Tibial nerve (tissue), 4 donors: ENCODE data around the gene ZNF513. TPM values are rescaled to one million over a fixed set of nuclear protein-coding genes. Genes with fewer than 3 reads are reported as not detected.

Source experiments
- DNase-seq, 2 donors: peaks; one replicate each; pipeline ENCODE4 v3.0.0-alpha.2; 2019; ENCODE audit warnings: low spot score in 2 of 2
- H3K27ac ChIP-seq, 4 donors: fragments of 200-600 bp; sonication (generic) in 3 of 4; one replicate each; pipeline ENCODE4 v1.5.1; 2017 to 2019; ENCODE audit warnings: mild to moderate bottlenecking in 1 of 4
- H3K27me3 ChIP-seq, 2 donors: fragments of 200-600 bp; sonication (generic) in 1 of 2; one replicate each; pipeline versions ENCODE4 v1.5.1 to v1.6.0; 2017 to 2019
- H3K36me3 ChIP-seq, 3 donors: fragments of 200-600 bp; sonication (generic); one replicate each; pipeline ENCODE4 v1.5.1; 2018 to 2019
- H3K4me1 ChIP-seq, 4 donors: fragments of 200-600 bp; sonication (generic) in 3 of 4; one replicate each; pipeline ENCODE4 v1.5.1; 2017 to 2019
- H3K4me3 ChIP-seq, 4 donors: fragments of 200-600 bp; sonication (generic) in 3 of 4; one replicate each; pipeline ENCODE4 v1.5.1; 2017 to 2019; ENCODE audit warnings: mild to moderate bottlenecking in 1 of 4, moderate library complexity in 1 of 4
- H3K9me3 ChIP-seq, 4 donors: fragments of 200-600 bp; sonication (generic) in 3 of 4; one replicate each; pipeline ENCODE4 v1.5.1; 2017 to 2019
- EP300 ChIP-seq, 2 donors: sonication (generic); formaldehyde crosslinking; IDR thresholded peaks; one replicate each; pipeline ENCODE4 v1.6.1; 2017; ENCODE audit warnings: antibody characterized with exemption in 2 of 2, mild to moderate bottlenecking in 1 of 2
- POLR2A ChIP-seq, 2 donors: fragments of 450-650 bp; IDR thresholded peaks; one replicate each; pipeline ENCODE4 v1.6.1; 2017; ENCODE audit warnings: antibody characterized with exemption in 2 of 2, mild to moderate bottlenecking in 2 of 2, moderate library complexity in 2 of 2
- WGBS, 2 donors: methylation state at CpG; one replicate each; pipeline ENCODE4 v1.1.5; 2018; 5-methylcytosine and 5-hydroxymethylcytosine counted together
- total RNA-seq, 4 donors: library from RNA; depleted of rRNA; stranded (reverse); fragments of >200 nt; gene quantifications; one replicate each; pipeline ENCODE4 v1.1.0, GENCODE V29; 2016
- TF ChIP-seq, protein P1 (sequence below), 5 experiments: fragments of 200-600 bp in 3 of 5; fragments of 450-650 bp in 2 of 5; sonication (generic) in 3 of 5; IDR thresholded peaks; one replicate each; pipeline ENCODE4 v1.5.1; 2016 to 2019; ENCODE audit warnings: antibody characterized with exemption in 5 of 5, mild to moderate bottlenecking in 3 of 5, moderate library complexity in 2 of 5

Gene ZNF513
- total RNA-seq, 4 donors from 2014 or later, result 12.9 to 16.8 (median 14.4) TPM

DNA sequence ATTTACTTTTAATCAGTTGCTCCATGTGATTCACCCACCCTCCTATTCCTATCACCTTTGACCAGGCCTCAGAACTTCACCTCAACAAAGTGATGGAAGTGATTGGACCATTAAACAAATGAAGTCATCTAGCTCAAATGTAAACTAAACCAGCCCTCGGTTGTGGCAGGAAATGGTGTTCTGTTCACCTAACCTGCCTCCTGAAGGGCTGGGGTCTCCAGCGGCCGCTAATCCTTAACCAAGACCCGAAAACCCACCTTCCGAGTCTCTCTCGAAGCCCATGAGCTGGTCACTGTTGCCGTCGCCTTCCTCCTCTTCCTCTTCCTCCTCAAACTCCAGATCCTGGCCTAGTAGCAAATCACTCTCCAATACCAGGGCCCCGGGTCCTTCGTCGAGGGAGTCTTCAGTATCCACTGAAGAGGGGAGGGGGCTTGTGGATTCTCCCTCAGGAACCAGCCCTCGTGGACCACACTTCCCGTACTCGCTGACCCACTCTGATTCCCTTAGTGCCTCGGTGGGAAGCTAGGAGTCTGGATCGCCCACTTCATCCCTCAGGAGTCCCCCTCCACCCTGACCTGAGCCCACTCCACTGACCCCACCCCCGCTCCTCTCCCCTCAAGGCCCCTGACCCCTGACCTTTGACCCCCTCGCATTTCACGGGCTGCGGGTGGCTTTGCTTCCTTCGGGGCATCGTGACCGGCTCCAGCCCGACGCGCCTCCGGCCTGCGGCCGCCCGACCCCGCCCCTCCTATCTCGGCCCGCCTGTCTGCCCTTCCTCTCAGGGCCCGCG lies 503 bp downstream of the ZNF513 start:
- TF ChIP-seq EP300 (IDR thresholded peaks at IDR 0.05) (no peak), POLR2A (IDR thresholded peaks at IDR 0.05) (no peak)
- TF ChIP-seq, protein P1, sequence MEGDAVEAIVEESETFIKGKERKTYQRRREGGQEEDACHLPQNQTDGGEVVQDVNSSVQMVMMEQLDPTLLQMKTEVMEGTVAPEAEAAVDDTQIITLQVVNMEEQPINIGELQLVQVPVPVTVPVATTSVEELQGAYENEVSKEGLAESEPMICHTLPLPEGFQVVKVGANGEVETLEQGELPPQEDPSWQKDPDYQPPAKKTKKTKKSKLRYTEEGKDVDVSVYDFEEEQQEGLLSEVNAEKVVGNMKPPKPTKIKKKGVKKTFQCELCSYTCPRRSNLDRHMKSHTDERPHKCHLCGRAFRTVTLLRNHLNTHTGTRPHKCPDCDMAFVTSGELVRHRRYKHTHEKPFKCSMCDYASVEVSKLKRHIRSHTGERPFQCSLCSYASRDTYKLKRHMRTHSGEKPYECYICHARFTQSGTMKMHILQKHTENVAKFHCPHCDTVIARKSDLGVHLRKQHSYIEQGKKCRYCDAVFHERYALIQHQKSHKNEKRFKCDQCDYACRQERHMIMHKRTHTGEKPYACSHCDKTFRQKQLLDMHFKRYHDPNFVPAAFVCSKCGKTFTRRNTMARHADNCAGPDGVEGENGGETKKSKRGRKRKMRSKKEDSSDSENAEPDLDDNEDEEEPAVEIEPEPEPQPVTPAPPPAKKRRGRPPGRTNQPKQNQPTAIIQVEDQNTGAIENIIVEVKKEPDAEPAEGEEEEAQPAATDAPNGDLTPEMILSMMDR (IDR thresholded peaks at IDR 0.05), result no peak
- peak overlapping the region; percentile 68 to 93 (median 84) for H3K27ac ChIP-seq
- peaks cover 0 to 36% (median 15%) of the 10 kb centered on the region in 4 donors for H3K4me1 ChIP-seq

DNA sequence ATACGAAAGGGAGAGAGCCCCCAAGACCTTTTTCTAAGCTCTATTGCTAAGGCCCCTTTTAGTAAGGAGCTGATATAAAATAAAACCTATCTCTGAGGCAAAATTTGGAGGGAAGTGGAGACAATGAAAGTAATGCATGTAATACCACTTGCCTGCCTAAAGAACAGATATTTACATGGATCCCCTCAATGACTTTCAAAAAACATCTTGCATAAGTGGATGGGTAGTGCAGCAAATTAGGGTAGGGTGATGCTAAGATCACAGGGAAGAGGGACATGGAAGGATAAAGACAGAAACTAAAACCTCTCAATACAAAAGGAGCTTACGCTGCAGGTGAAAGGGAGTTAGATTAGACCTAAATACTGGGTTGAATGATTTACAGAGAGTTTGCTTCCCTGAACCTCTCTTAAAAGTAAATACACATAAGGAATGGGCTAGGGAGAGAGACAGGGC lies 1.1 kb downstream of the ZNF513 start:
- Histone ChIP-seq H3K4me1 (peaks cover 0 to 36% (median 15%) of the 10 kb centered on the region in 4 donors), H3K9me3 (no peaks in the 10 kb centered on the region), H3K27ac (peak overlapping the region in 3 of 4 donors; percentile 80 to 93 (median 87)), H3K4me3 (peak overlapping the region; percentile 43 to 79 (median 69)), H3K36me3 (peaks cover 0 to 70% (median 38%) of the 10 kb centered on the region in 3 donors), H3K27me3 (no peaks in the 10 kb centered on the region)
- TF ChIP-seq EP300 (IDR thresholded peaks at IDR 0.05) (no peak), POLR2A (IDR thresholded peaks at IDR 0.05) (no peak)
- TF ChIP-seq, protein P1 (IDR thresholded peaks at IDR 0.05), result no peak
- no peak for DNase-seq
- 76% methylated on average over 2 of the region's 2 CpGs for WGBS, 2 donors

More for the DNA sequence above, 503 bp downstream of the ZNF513 start:
- H3K4me3 ChIP-seq, result peak overlapping the region; percentile 43 to 79 (median 69)
- H3K36me3 ChIP-seq, result peaks cover 0 to 70% (median 36%) of the 10 kb centered on the region in 3 donors
- peak; percentile 47 to 67 for DNase-seq
- no peaks in the 10 kb centered on the region for H3K27me3 ChIP-seq
- WGBS, 2 donors, result 2 to 3% methylated on average over 21 to 32 of the region's 35 CpGs
- no peaks in the 10 kb centered on the region for H3K9me3 ChIP-seq

DNA sequence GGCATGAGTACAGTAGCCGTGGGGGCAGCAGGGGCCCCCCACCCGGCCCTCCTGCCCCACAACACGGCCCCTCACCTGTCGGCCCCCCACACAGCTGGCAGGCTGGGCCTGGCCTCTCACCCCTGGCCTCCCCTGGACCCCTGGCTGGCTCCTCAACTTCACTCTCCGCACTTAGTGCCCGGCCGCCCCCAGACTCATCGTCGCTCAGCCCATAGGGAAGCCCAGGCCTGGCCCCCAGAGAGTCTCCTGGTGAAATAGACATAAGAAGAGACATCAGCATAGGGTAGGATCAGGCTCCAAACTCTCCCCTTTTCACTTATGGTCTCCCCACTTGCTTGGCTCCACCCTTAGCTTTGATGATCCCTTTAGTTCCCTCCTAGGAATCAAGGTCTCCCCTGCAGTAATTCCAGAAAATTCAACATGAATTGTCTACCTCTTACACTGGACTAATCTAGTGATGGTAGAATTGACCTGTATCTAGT lies 1.7 kb downstream of the ZNF513 start:
- H3K4me3 ChIP-seq, result no peak overlapping the region
- peaks cover 0 to 70% (median 38%) of the 10 kb centered on the region in 3 donors for H3K36me3 ChIP-seq
- H3K27ac ChIP-seq, result peak overlapping the region in 1 of 4 donors; percentile 93
- DNase-seq, result no peak
- TF ChIP-seq EP300 (IDR thresholded peaks at IDR 0.05) (no peak), POLR2A (IDR thresholded peaks at IDR 0.05) (no peak)
- TF ChIP-seq, protein P1 (IDR thresholded peaks at IDR 0.05), result no peak
- H3K4me1 ChIP-seq, result peaks cover 0 to 36% (median 15%) of the 10 kb centered on the region in 4 donors
- no peaks in the 10 kb centered on the region for H3K27me3 ChIP-seq
- H3K9me3 ChIP-seq, result no peaks in the 10 kb centered on the region
- 80 to 86% methylated on average over 6 to 9 of the region's 9 CpGs for WGBS, 2 donors

DNA sequence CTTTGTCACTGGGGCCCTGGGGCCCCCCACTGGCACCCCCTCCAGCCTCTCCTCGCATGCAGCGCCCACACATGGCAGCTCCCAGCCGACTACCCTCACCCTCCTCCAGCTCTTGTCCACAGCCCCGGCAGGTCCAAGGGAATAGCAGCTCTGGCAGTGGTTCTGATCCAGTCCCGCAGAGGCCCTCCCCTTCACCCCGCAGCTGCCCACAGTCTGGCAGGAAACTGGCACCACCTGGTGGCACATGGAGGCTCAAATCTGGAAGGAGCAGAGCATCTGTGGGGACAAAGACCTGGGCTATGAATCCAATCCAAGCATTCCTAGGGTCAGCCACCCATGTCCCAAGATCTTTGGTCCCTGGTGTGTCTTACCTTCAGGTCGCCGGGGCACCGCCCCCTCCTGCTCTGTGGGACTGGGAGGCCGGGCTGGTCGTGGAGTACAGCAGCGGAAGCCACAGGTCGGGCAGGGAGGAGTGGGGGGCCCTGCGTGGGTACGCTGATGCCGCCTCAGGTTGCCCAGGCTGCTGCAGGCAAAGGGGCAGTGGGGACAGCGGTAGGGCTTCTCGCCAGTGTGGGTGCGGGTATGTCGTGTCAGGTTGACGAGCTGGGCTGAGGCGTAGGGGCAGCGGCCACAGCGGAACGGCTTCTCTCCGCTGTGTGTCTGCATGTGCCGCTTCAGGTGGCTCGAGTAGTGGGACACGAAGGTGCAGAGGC lies 2.3 kb downstream of the ZNF513 start:
- Histone ChIP-seq H3K4me3 (no peak overlapping the region), H3K9me3 (no peaks in the 10 kb centered on the region), H3K27ac (no peak overlapping the region), H3K27me3 (no peaks in the 10 kb centered on the region), H3K36me3 (peaks cover 0 to 70% (median 41%) of the 10 kb centered on the region in 3 donors), H3K4me1 (peaks cover 0 to 36% (median 15%) of the 10 kb centered on the region in 4 donors)
- WGBS, 2 donors, result 73 to 82% methylated on average over 21 to 27 of the region's 29 CpGs
- TF ChIP-seq EP300 (IDR thresholded peaks at IDR 0.05) (no peak), POLR2A (IDR thresholded peaks at IDR 0.05) (no peak)
- TF ChIP-seq, protein P1 (IDR thresholded peaks at IDR 0.05), result no peak
- no peak for DNase-seq
